LNCAP (cell line): ENCODE measurements around the gene FOSL2.

Source experiments
- TF ChIP-seq, protein P1 (sequence below): fragments of 450-650 bp; IDR thresholded peaks from 2 replicates; pipeline ENCODE4 v1.5.1; 2017; ENCODE audit warnings: mild to moderate bottlenecking

Gene FOSL2

DNA sequence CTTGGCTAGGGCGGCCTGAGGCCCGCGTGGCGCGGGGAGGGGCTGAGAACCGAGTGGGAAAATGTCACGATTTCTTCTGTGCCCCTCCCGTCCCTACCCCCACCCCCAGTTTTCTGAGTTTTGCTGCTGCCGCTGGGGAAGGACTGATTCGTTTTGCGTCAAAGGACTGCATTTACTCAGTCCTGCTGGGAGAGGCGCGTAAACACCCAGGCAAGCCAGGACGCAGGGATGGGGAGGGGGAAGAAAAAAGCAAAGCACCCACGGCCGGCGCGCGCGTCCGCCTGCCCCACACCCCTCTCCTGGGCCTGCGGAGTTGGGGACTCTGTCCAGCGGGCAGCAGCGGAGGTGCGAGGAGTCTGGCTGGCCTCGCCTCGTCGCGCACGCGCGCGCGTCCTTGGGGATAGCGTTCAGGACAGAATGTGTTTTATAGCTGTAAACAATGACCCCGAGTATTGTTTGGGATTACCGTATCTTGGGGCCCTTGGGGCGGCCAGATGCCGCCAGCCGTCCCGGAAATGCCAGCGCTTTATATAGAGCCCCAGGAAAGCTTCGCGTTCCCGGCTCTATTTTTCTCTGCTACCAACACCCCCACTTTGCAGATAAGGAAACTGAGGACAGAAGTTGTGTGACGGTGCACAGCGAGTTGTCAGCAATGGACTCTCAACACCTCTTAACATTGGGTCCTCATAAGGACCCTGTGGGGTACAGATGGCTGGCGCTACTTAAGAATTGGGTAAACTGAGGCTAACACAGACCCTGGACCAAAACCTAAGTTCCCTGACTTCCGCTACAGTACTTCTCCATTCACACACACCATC lies 1.7 kb upstream of the FOSL2 start:
- TF ChIP-seq, protein P1, sequence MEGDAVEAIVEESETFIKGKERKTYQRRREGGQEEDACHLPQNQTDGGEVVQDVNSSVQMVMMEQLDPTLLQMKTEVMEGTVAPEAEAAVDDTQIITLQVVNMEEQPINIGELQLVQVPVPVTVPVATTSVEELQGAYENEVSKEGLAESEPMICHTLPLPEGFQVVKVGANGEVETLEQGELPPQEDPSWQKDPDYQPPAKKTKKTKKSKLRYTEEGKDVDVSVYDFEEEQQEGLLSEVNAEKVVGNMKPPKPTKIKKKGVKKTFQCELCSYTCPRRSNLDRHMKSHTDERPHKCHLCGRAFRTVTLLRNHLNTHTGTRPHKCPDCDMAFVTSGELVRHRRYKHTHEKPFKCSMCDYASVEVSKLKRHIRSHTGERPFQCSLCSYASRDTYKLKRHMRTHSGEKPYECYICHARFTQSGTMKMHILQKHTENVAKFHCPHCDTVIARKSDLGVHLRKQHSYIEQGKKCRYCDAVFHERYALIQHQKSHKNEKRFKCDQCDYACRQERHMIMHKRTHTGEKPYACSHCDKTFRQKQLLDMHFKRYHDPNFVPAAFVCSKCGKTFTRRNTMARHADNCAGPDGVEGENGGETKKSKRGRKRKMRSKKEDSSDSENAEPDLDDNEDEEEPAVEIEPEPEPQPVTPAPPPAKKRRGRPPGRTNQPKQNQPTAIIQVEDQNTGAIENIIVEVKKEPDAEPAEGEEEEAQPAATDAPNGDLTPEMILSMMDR: no peak

DNA sequence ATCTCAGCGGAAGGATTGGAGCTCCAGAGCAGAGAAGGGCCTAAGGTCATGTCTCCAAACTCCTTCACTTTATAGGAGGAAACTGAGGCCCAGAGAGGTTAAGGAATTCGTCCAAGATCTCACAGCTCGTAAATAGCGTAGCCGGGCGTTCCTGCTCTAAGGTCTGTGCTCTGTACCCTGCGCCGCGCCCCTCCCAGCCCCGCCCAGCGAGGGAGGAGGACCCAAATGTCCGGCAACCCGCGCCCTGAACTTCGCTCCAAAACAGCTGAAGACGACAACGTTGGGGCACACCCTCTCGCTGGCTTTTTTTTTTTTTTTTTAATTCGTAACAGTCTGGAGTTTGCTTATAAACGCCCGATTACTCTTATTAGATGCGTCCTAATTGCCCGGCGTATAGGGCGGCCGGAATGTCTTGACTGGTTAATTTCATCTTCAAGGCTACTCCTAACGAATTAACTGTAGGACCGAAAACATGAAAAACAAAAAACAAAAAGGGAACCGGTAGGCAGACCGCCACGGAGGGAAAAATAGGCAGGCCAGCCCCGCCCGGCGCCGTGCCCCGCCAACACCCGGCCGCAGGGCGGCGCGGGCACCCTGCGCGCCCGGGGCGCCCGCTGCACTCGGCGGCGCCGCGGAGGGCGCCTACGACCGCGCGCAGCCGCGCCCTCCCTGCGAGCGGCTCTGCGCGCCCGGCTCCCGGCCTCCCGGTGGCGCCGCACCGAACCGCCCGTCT lies 928 bp upstream of the FOSL2 start:
- TF ChIP-seq, protein P1: peak; percentile 46

DNA sequence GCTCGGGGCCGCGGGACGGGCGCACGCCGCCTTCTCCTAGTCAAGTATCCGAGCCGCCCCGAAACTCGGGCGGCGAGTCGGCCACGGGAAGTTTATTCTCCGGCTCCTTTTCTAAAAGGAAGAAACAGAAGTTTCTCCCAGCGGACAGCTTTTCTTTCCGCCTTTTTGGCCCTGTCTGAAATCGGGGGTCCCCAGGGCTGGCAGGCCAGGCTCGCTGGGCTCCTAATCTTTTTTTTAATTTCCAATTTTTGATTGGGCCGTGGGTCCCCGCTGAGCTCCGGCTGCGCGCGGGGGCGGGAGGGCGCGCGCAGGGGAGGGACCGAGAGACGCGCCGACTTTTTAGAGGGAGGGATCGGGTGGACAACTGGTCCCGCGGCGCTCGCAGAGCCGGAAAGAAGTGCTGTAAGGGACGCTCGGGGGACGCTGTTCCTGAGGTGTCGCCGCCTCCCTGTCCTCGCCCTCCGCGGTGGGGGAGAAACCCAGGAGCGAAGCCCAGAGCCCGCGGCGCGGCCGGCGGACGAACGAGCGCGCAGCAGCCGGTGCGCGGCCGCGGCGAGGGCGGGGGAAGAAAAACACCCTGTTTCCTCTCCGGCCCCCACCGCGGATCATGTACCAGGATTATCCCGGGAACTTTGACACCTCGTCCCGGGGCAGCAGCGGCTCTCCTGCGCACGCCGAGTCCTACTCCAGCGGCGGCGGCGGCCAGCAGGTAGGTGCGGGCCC lies 617 bp downstream of the FOSL2 start:
- TF ChIP-seq, protein P1: no peak

DNA sequence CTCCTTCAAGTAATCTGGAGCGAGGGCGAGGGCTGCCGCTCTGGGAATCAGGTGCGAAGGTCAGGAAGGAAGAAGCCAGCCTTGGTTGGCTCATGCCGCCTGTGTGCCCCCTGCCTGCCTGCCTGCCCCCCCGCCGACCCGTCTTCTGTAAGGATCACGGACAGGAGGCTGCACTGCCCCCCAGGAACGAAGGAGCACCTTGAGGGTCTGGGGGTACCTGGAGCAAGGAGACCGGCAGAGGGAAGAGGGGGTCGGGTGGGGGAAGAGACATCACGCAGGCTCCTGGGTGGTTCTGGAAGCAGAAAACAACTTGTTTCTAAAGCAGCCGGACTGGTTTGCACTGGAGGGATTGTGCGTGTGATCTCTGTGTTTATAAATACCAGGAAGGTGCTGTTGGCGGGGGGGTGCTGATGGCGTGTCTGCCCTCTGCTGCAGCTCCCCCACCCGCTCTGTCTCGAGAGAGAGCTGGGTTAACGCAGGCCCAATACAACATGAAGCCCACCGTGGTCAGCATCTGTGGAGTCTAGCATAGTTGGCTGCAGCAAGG lies 1.7 kb downstream of the FOSL2 start:
- TF ChIP-seq, protein P1: no peak

DNA sequence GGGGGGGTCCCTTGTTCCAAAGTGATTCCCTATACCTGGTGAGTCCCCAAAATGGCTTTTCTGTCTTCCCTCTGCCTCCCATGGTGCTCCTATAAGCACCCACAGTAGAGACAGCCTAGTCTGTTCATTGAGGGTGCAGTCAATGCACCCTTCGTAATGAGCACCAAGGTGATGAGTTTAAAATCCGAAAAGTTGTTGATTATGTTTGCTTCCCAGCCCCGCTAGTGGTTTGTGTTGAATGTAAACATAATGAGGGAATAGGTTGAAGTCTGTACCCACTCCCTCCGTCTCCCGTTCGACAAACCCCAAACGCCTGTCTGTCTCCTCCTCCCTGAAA lies 2.3 kb downstream of the FOSL2 start:
- TF ChIP-seq, protein P1: no peak

DNA sequence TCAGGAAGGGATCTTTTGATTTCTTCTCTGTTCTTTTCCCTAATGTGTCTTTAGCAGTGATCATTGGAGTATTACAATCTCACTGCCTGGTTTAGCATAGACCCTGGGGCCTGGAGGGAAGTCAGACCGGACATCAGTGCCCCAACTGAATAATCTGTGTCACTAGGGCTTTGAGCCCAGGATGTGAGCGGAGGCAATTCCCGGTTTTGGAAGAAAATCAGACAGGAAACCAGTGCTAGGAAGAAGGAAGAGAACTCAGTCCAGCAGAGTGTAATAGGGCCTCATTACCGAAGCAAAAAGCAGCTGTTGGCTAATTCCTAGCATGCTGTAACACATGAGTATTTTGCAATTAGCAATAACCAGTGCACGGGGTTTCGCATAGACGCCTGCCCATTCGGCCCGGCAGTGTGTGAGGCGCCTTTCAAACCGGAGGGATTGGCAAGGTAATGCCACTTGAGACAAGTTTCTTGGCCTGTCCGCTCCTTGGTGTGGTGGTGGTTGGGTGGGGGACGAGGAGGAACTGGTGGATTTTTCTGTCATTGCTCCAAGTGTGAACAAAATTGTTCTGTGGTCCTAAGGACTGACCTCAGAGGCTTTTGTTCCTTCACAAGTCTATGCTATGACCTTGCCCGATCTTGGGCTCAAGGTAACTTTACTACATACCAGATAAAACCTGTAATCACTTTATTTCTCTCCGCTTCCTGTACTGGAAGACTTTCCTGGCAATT lies 2.8 kb downstream of the FOSL2 start:
- TF ChIP-seq, protein P1: no peak

DNA sequence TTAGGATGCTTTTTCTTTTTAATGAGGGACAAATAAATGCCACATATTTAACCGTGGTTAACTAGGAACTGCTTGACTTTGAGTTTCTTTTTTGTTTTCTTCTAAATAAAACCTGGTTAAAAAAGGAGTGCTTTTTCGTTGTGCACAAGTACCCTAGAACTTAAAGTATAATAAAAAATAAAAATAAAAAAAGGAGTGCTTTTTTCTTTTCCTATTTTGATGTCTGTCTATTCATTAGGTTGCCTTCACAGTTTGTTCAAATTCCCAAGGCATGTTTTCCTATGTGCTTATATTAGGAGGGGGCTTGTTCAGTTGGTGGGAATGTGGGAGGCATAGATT lies 4.4 kb downstream of the FOSL2 start:
- TF ChIP-seq, protein P1: no peak
